ENCODE data around the gene ZSCAN20. TPM values are rescaled to one million over a fixed set of nuclear protein-coding genes. Genes with fewer than 3 reads are reported as not detected.

Gene ZSCAN20
- total RNA-seq, 1 experiment from 2014 or later: 0.84 TPM

GRCh38 chr1:33468531-33468930, 3.9 kb upstream of the ZSCAN20 start:
- BruUV-seq (replicated peaks): no TSS peak
- Histone ChIP-seq H3K27ac (ENCODE audit: low read length) (no peak overlapping the region), H3K36me3 (ENCODE audit: low read depth, low read length) (no peaks in the 10 kb centered on the region), H3K4me1 (ENCODE audit: insufficient read depth, low read length) (no peaks in the 10 kb centered on the region), H3K4me2 (ENCODE audit: low read length) (no peak overlapping the region), H3K27me3 (ENCODE audit: low read length) (no peaks in the 10 kb centered on the region), H4K20me1 (ENCODE audit: low read length) (no peaks in the 10 kb centered on the region), H3K9me3 (ENCODE audit: low read length) (no peaks in the 10 kb centered on the region), H3K4me3 (ENCODE audit: low read length) (no peak overlapping the region), H3K9ac (ENCODE audit: low read length) (no peak overlapping the region), H3K79me2 (ENCODE audit: low read length) (no peaks in the 10 kb centered on the region), H3K9me2 (replicated peaks; ENCODE audit: low read length) (no peaks in the 10 kb centered on the region), H3F3A (ENCODE audit: low read length, unreplicated experiment) (no peaks in the 10 kb centered on the region), H2AFZ (ENCODE audit: low read length) (no peak overlapping the region)
- intact Hi-C loops (cut with micrococcal nuclease): no loop called here
- TF ChIP-seq CTCF (conservative IDR thresholded peaks at IDR 0.05; ENCODE audit: low read depth, low read length) (no peak), EZH2 (IDR thresholded peaks at IDR 0.05; ENCODE audit: low read length, unreplicated experiment) (no peak), EZH2phosphoT487 (IDR thresholded peaks at IDR 0.05; ENCODE audit: borderline replicate concordance, low read length) (no peak)
- ATAC-seq (no peak), DNase-seq (no peak)
- CTCF ChIA-PET: interaction anchor here (0.5 to 0.6 kb wide), 2 partner anchors 48 to 1384 kb away, joined by 3 to 7 read pairs; no protein-coding TSS in a partner anchor
- POLR2A ChIA-PET (ENCODE audit: unreplicated experiment): interaction anchor here (0.6 kb wide), 1 partner anchor 1384 kb away, joined by 3 read pairs; no protein-coding TSS in a partner anchor

GRCh38 chr1:33468967-33469366, 3.5 kb upstream of the ZSCAN20 start:
- no peak overlapping the region for H3K4me3 ChIP-seq (ENCODE audit: low read length)
- H3K27ac ChIP-seq (ENCODE audit: low read length): no peak overlapping the region
- ChIA-PET POLR2A (ENCODE audit: unreplicated experiment) (no interaction called here), CTCF (no interaction called here)
- no peak for TF ChIP-seq CTCF (conservative IDR thresholded peaks at IDR 0.05; ENCODE audit: low read depth, low read length)
- no peak for TF ChIP-seq EZH2 (IDR thresholded peaks at IDR 0.05; ENCODE audit: low read length, unreplicated experiment)
- TF ChIP-seq EZH2phosphoT487 (IDR thresholded peaks at IDR 0.05; ENCODE audit: borderline replicate concordance, low read length): no peak
- BruUV-seq (replicated peaks): no TSS peak
- DNase-seq (no peak), ATAC-seq (no peak)
- no peaks in the 10 kb centered on the region for H3K27me3 ChIP-seq (ENCODE audit: low read length)
- H3K36me3 ChIP-seq (ENCODE audit: low read depth, low read length): no peaks in the 10 kb centered on the region
- no peak overlapping the region for H3K4me2 ChIP-seq (ENCODE audit: low read length)
- no peaks in the 10 kb centered on the region for H3F3A ChIP-seq (ENCODE audit: low read length, unreplicated experiment)
- no peaks in the 10 kb centered on the region for H3K4me1 ChIP-seq (ENCODE audit: insufficient read depth, low read length)
- H2AFZ ChIP-seq (ENCODE audit: low read length): no peak overlapping the region
- no peaks in the 10 kb centered on the region for H4K20me1 ChIP-seq (ENCODE audit: low read length)
- intact Hi-C loops (cut with micrococcal nuclease): no loop called here
- no peaks in the 10 kb centered on the region for H3K9me2 ChIP-seq (replicated peaks; ENCODE audit: low read length)
- no peaks in the 10 kb centered on the region for H3K9me3 ChIP-seq (ENCODE audit: low read length)
- no peak overlapping the region for H3K9ac ChIP-seq (ENCODE audit: low read length)
- H3K79me2 ChIP-seq (ENCODE audit: low read length): no peaks in the 10 kb centered on the region

- Histone ChIP-seq H3F3A (ENCODE audit: low read length, unreplicated experiment) (no peaks in the 10 kb centered on the region), H3K27ac (ENCODE audit: low read length) (no peak overlapping the region), H3K9me2 (replicated peaks; ENCODE audit: low read length) (no peaks in the 10 kb centered on the region), H3K79me2 (ENCODE audit: low read length) (no peaks in the 10 kb centered on the region), H3K4me1 (ENCODE audit: insufficient read depth, low read length) (no peaks in the 10 kb centered on the region), H2AFZ (ENCODE audit: low read length) (no peak overlapping the region), H3K9ac (ENCODE audit: low read length) (no peak overlapping the region), H3K9me3 (ENCODE audit: low read length) (no peaks in the 10 kb centered on the region), H3K4me2 (ENCODE audit: low read length) (no peak overlapping the region), H3K27me3 (ENCODE audit: low read length) (no peaks in the 10 kb centered on the region), H3K4me3 (ENCODE audit: low read length) (no peak overlapping the region), H3K36me3 (ENCODE audit: low read depth, low read length) (no peaks in the 10 kb centered on the region), H4K20me1 (ENCODE audit: low read length) (no peaks in the 10 kb centered on the region)
- ChIA-PET CTCF (no interaction called here), POLR2A (ENCODE audit: unreplicated experiment) (interaction anchor here (0.6 kb wide), 1 partner anchor 38 kb away, joined by 3 read pairs; no protein-coding TSS in a partner anchor)
- intact Hi-C loops (cut with micrococcal nuclease): loop anchor here (1.0 to 5.0 kb wide), 5 partner anchors 37 to 174 kb away; partner anchors contain the start of gene PHC2
- ATAC-seq (no peak), DNase-seq (no peak)
- no TSS peak for BruUV-seq (replicated peaks)
- TF ChIP-seq CTCF (conservative IDR thresholded peaks at IDR 0.05; ENCODE audit: low read depth, low read length) (no peak), EZH2phosphoT487 (IDR thresholded peaks at IDR 0.05; ENCODE audit: borderline replicate concordance, low read length) (no peak), EZH2 (IDR thresholded peaks at IDR 0.05; ENCODE audit: low read length, unreplicated experiment) (no peak)
Observed at GRCh38 chr1:33469691-33470090, 2.8 kb upstream of the ZSCAN20 start.

All from PC-3 (cell line).